ENCODE data around the gene CLEC6A. TPM values are rescaled to one million over a fixed set of nuclear protein-coding genes. Genes with fewer than 3 reads are reported as not detected.
"Not testable (repeated sequence)": the region's sequence is repeated elsewhere in the genome, so short reads cannot be mapped to it uniquely, and the experiment has no call there.

The CLEC6A gene
- total RNA-seq, 1 experiment from 2014 or later, result 0.17 TPM

GRCh38 chr12:8496074-8496473 is 40.3 kb downstream of the CLEC6A start:
- not testable (repeated sequence) for H3K4me2 ChIP-seq (ENCODE audit: insufficient read depth, insufficient read length, low read length); H3K79me2 ChIP-seq (ENCODE audit: insufficient read depth, low read length); H3K27ac ChIP-seq (ENCODE audit: insufficient read length, low read depth, low read length); H4K5ac ChIP-seq (ENCODE audit: insufficient read length, low read depth, low read length); H2AK5ac ChIP-seq (ENCODE audit: insufficient read length, low read length); H3K9me3 ChIP-seq (ENCODE audit: control insufficient read depth, low read depth, low read length); H3K79me1 ChIP-seq (ENCODE audit: insufficient read depth, low read depth, low read length, poor library complexity, severe bottlenecking); H4K8ac ChIP-seq (replicated peaks; ENCODE audit: insufficient read length, low read depth, low read length); H4K20me1 ChIP-seq (ENCODE audit: control insufficient read depth, insufficient read depth, insufficient read length); H2AFZ ChIP-seq (ENCODE audit: low read length); H3K9me3 Mint-ChIP-seq; H3K23ac ChIP-seq (ENCODE audit: insufficient read length, low read depth, low read length); H4K91ac ChIP-seq (ENCODE audit: insufficient read length, low read depth, low read length); H3K4me3 Mint-ChIP-seq; H2BK120ac ChIP-seq (ENCODE audit: low read depth, low read length, poor library complexity, severe bottlenecking); H3K23me2 ChIP-seq (ENCODE audit: insufficient read length, low read depth, low read length, poor library complexity, severe bottlenecking); H2BK5ac ChIP-seq (ENCODE audit: insufficient read length, low read length); H2BK15ac ChIP-seq (ENCODE audit: low read depth, low read length); H3K14ac ChIP-seq (ENCODE audit: insufficient read depth, low read length); H3K4me1 ChIP-seq (ENCODE audit: insufficient read depth, low read length); H3K56ac ChIP-seq (ENCODE audit: insufficient read length, low read depth, low read length); H3K36me3 Mint-ChIP-seq (ENCODE audit: insufficient read depth in 1 of 3, low read depth in 3 of 3); H3K9ac ChIP-seq (ENCODE audit: extremely low read depth, insufficient read length, low read length); H3T11ph ChIP-seq (ENCODE audit: low read length); H2BK20ac ChIP-seq (ENCODE audit: low read depth, low read length, poor library complexity, severe bottlenecking); H2BK12ac ChIP-seq (ENCODE audit: insufficient read length, low read depth, low read length); H3K27me3 Mint-ChIP-seq (ENCODE audit: low read depth); DNase-seq; H3K4ac ChIP-seq (ENCODE audit: low read depth, low read length); H3K18ac ChIP-seq (ENCODE audit: insufficient read length, low read depth, low read length); H3K27me3 ChIP-seq (ENCODE audit: insufficient read depth, low read length)
- Mint-ChIP-seq H3K4me1 (peaks cover 15 to 34% of the 10 kb centered on the region in 2 experiments), H3K27ac (peak overlapping the region in 2 of 3 experiments; percentile 12 to 71; a peak in 2 of 7 replicates)
- no CpG with 5 or more reads among the region's 7 CpGs for WGBS (ENCODE audit: extremely low coverage, insufficient read length, low lambda C conversion rate)

All from H9 (cell line).